K562 (cell line): ENCODE results near the gene B9D2. TPM values are rescaled to one million over a fixed set of nuclear protein-coding genes. Genes with fewer than 3 reads are reported as not detected.

Experiments used
- ATAC-seq: fragments of 200-7000 bp; cut with Tn5 transposase; 3 replicates; pipeline ENCODE4 v1.9.1; 2020; ENCODE audit warnings: moderate library complexity
- BruUV-seq: library from RNA; stranded (reverse); fragments of 400-500 nt; replicated peaks from 2 replicates; lab custom pipeline; 2021; lab: Mats Ljungman, UMichigan
- CTCF ChIA-PET: fragments of 300-600 bp; formaldehyde crosslinking; extraction: SDS; loops from one replicate; lab custom pipeline; 2021; ENCODE audit warnings: low intra/inter-chr PET ratio; lab: Yijun Ruan, JAX
- POLR2A ChIA-PET: fragments of 300-600, 350-650 bp; sonication (Branson Sonifier 250); formaldehyde crosslinking; extraction: SDS; loops from one replicate; lab custom pipeline; 2021; ENCODE audit warnings: antibody characterized with exemption, inconsistent platforms; lab: Yijun Ruan, JAX
- DNase-seq, 4 experiments: peaks; one replicate each; pipeline versions ENCODE4 v3.0.0 to v3.0.0-alpha.2; 2011 to 2018; ENCODE audit warnings: low spot score in 3 of 4, mixed read lengths in 3 of 4; ENCODE audit errors: extremely low read depth in 1 of 4
- FAIRE-seq: peaks from 2 replicates; lab custom pipeline; 2011; peaks lifted over from hg19 to GRCh38; lab: Jason Lieb, UNC
- H2AFZ ChIP-seq: 2 replicates; pipeline ENCODE4 v1.6.0; 2011; ENCODE audit warnings: low read depth, low read length, control low read depth, inconsistent platforms
- H3K27ac ChIP-seq: fragments of 200-600 bp; 3 replicates; pipeline ENCODE4 v1.8.0; 2011; ENCODE audit warnings: low read depth, mild to moderate bottlenecking, control low read depth, inconsistent platforms, low read length, moderate library complexity, mixed read lengths; ENCODE audit errors: extremely low read depth
- H3K27me3 ChIP-seq, 2 experiments: fragments of 300-600 bp in 1 of 2; 2 replicates in 1 of 2; 3 replicates in 1 of 2; pipeline versions ENCODE4 v1.6.0 to v1.8.0; 2011; ENCODE audit warnings: inconsistent platforms in 2 of 2, low read length in 2 of 2, mild to moderate bottlenecking in 1 of 2, mixed read lengths in 1 of 2, moderate library complexity in 1 of 2; ENCODE audit not compliant: control insufficient read depth in 2 of 2, insufficient read depth in 2 of 2
- H3K36me3 ChIP-seq: fragments of 300-600 bp; 3 replicates; pipeline ENCODE4 v1.8.0; 2011; ENCODE audit warnings: mild to moderate bottlenecking, low read length, inconsistent platforms; ENCODE audit not compliant: control insufficient read depth, insufficient read depth
- H3K4me1 ChIP-seq, 2 experiments: fragments of 200-600 bp in 1 of 2; replicated peaks in 1 of 2; 2 replicates in 1 of 2; 3 replicates in 1 of 2; pipeline versions ENCODE4 v1.5.1 to v1.8.0; 2011; ENCODE audit warnings: inconsistent platforms in 2 of 2, low read length in 2 of 2, mild to moderate bottlenecking in 1 of 2, mixed read lengths in 1 of 2, moderate library complexity in 1 of 2; ENCODE audit not compliant: control insufficient read depth in 2 of 2, insufficient read depth in 2 of 2
- H3K4me2 ChIP-seq: 2 replicates; pipeline ENCODE4 v1.6.1; 2011; ENCODE audit warnings: low read length, control low read depth, inconsistent platforms, mixed read lengths; ENCODE audit not compliant: insufficient read depth
- H3K4me3 ChIP-seq: fragments of 200-600 bp; sonication (generic), shearing (Covaris generic); 2 replicates; pipeline ENCODE4 v1.5.1; 2016; ENCODE audit warnings: control low read depth, inconsistent platforms
- H3K79me2 ChIP-seq: fragments of 200-600 bp; 3 replicates; pipeline ENCODE4 v1.8.0; 2011; ENCODE audit warnings: low read length, inconsistent platforms; ENCODE audit not compliant: control insufficient read depth, insufficient read depth
- H3K9ac ChIP-seq, 2 experiments: 2 replicates each; pipeline versions ENCODE4 v1.6.0 to v1.6.1; 2011; ENCODE audit warnings: low read depth in 2 of 2, low read length in 2 of 2, control low read depth in 1 of 2, inconsistent platforms in 1 of 2, mild to moderate bottlenecking in 1 of 2, mixed read lengths in 1 of 2; ENCODE audit not compliant: insufficient read depth in 1 of 2
- H3K9me1 ChIP-seq: one replicate; pipeline ENCODE4 v1.6.0; 2011; ENCODE audit warnings: inconsistent platforms, mild to moderate bottlenecking, low read length, moderate library complexity; ENCODE audit not compliant: control insufficient read depth, insufficient read depth
- H3K9me3 ChIP-seq: replicated peaks from 2 replicates; pipeline ENCODE4 v1.5.1; 2011; ENCODE audit warnings: low read depth, low read length, inconsistent platforms; ENCODE audit not compliant: control insufficient read depth, insufficient read depth
- H4K20me1 ChIP-seq: replicated peaks from 2 replicates; pipeline ENCODE4 v1.6.1; 2011; ENCODE audit warnings: low read length, inconsistent platforms, mixed read lengths; ENCODE audit not compliant: control insufficient read depth, insufficient read depth
- ARID1B ChIP-seq: fragments of 450-650 bp; IDR thresholded peaks from 2 replicates; pipeline ENCODE4 v1.6.1; 2016; ENCODE audit warnings: antibody characterized with exemption, mild to moderate bottlenecking, inconsistent platforms
- CHD1 ChIP-seq: fragments of 200-600 bp; sonication (generic); IDR thresholded peaks from one replicate; pipeline ENCODE4 v1.6.1; 2012; ENCODE audit warnings: mild to moderate bottlenecking, moderate library complexity, low read length, inconsistent platforms
- EP400 ChIP-seq: fragments of 450-650 bp; IDR thresholded peaks from 2 replicates; pipeline ENCODE4 v1.6.1; 2017; ENCODE audit warnings: antibody characterized with exemption, mild to moderate bottlenecking, moderate library complexity
- FOXP1 ChIP-seq: sonication (generic); formaldehyde crosslinking; IDR thresholded peaks from 2 replicates; pipeline ENCODE4 v1.8.0; 2022; ENCODE audit warnings: mild to moderate bottlenecking, missing genetic modification reagents
- MTF1 ChIP-seq: fragments of 250-450 bp; sonication (Bioruptor Pico); IDR thresholded peaks from 2 replicates; pipeline ENCODE4 v1.9.0; 2021; ENCODE audit warnings: moderate library complexity, mild to moderate bottlenecking, inconsistent platforms, borderline replicate concordance
- NCOR1 ChIP-seq: fragments of 450-650 bp; IDR thresholded peaks from 2 replicates; pipeline ENCODE4 v1.6.1; 2016; ENCODE audit warnings: mild to moderate bottlenecking, moderate library complexity
- NFE2 ChIP-seq: IDR thresholded peaks from 2 replicates; pipeline ENCODE4 v1.6.1; 2014; ENCODE audit warnings: antibody characterized with exemption, low read depth
- NFRKB ChIP-seq: fragments of 450-650 bp; IDR thresholded peaks from 2 replicates; pipeline ENCODE4 v1.6.1; 2016; ENCODE audit warnings: low read depth
- NONO ChIP-seq, 2 experiments: fragments of 200-400 bp in 1 of 2; fragments of 450-650 bp in 1 of 2; formaldehyde crosslinking in 1 of 2; IDR thresholded peaks; 2 replicates each; pipeline ENCODE4 v1.6.1; 2017; ENCODE audit warnings: low read depth in 2 of 2, mild to moderate bottlenecking in 2 of 2, moderate library complexity in 2 of 2, low read length in 1 of 2
- NR3C1 ChIP-seq: sonication (generic); formaldehyde crosslinking; IDR thresholded peaks from 2 replicates; pipeline ENCODE4 v1.8.1; 2022; ENCODE audit warnings: missing genetic modification reagents
- RBBP5 ChIP-seq: fragments of 200-600 bp; sonication (generic); IDR thresholded peaks from 2 replicates; pipeline ENCODE4 v1.6.1; 2012; ENCODE audit warnings: borderline replicate concordance, mild to moderate bottlenecking, low read length, control low read depth, inconsistent platforms; ENCODE audit not compliant: insufficient read depth, poor library complexity, severe bottlenecking
- RBFOX2 ChIP-seq: fragments of 200-400 bp; formaldehyde crosslinking; IDR thresholded peaks from 2 replicates; pipeline ENCODE4 v1.6.1; 2017; ENCODE audit warnings: low read depth, mild to moderate bottlenecking, low read length, moderate library complexity
- RBM14 ChIP-seq: fragments of 200-400 bp; formaldehyde crosslinking; IDR thresholded peaks from 2 replicates; pipeline ENCODE4 v1.6.1; 2018; ENCODE audit warnings: low read depth, mild to moderate bottlenecking, low read length, moderate library complexity, borderline replicate concordance; ENCODE audit not compliant: insufficient read depth
- SAFB ChIP-seq: fragments of 200-400 bp; formaldehyde crosslinking; IDR thresholded peaks from 2 replicates; pipeline ENCODE4 v1.6.1; 2017; ENCODE audit warnings: low read depth, low read length, borderline replicate concordance
- SMARCA5 ChIP-seq: fragments of 450-650 bp; IDR thresholded peaks from 2 replicates; pipeline ENCODE4 v1.6.1; 2016
- TGIF2 ChIP-seq: sonication (generic); formaldehyde crosslinking; IDR thresholded peaks from 2 replicates; pipeline ENCODE4 v1.8.1; 2022; ENCODE audit warnings: mild to moderate bottlenecking, missing genetic modification reagents, moderate library complexity
- U2AF2 ChIP-seq: fragments of 200-400 bp; formaldehyde crosslinking; optimal IDR thresholded peaks from 2 replicates; pipeline ENCODE3; 2017; ENCODE audit warnings: low read depth, mild to moderate bottlenecking, low read length
- ZFP36 ChIP-seq: fragments of 150-350 bp; IDR thresholded peaks from 2 replicates; pipeline ENCODE4 v1.6.1; 2018; ENCODE audit warnings: low read length, low read depth; ENCODE audit not compliant: partially characterized antibody
- ZNF551 ChIP-seq: fragments of 250-450 bp; sonication (Bioruptor Pico); IDR thresholded peaks from 2 replicates; pipeline ENCODE4 v1.5.0; 2021; ENCODE audit warnings: mild to moderate bottlenecking, moderate library complexity
- WGBS: fragments of 100-300 bp; shearing (Covaris generic); methylation state at CpG from one replicate; pipeline ENCODE4 v1.1.6; 2016; ENCODE audit warnings: low coverage, mixed read lengths; ENCODE audit not compliant: insufficient coverage; ENCODE audit errors: missing lambda C conversion rate; 5-methylcytosine and 5-hydroxymethylcytosine counted together
- in situ Hi-C: fragments of 300-500 bp; cut with MboI; formaldehyde crosslinking; loops from 4 replicates; pipeline ENCODE4 v1.15.0; 2018; ENCODE audit warnings: inconsistent platforms, mixed read lengths
- intact Hi-C: fragments of 100-400 bp; cut with micrococcal nuclease; formaldehyde crosslinking; loops from 2 replicates; pipeline ENCODE4 v1.14.2; 2022
- polyA plus RNA-seq, 8 experiments: library from polyadenylated mRNA; depleted of rRNA in 4 of 8; stranded (reverse) in 5 of 8; unstranded in 3 of 8; fragments of >200 nt; fragmentation: Nextera tagmentation in 2 of 8; fragmentation: Illumina TruSeq in 1 of 8; extraction: Ambion mirVana in 2 of 8; extraction: Trizol in 1 of 8; gene quantifications; 2 replicates each; pipeline versions ENCODE4 v1.2.1 to v1.2.3, GENCODE V29; 2011 to 2014; ENCODE audit warnings: inconsistent platforms in 1 of 8, missing spikeins in 1 of 8
- total RNA-seq, 7 experiments: library from RNA; depleted of rRNA in 6 of 7; stranded (reverse); fragments of >200 nt in 6 of 7; fragmentation: Illumina TruSeq in 2 of 7; extraction: Trizol in 2 of 7; gene quantifications; 2 replicates each; pipeline versions ENCODE4 v1.2.1 to v1.2.3, GENCODE V29; 2011 to 2021; ENCODE audit warnings: low replicate concordance in 1 of 7
- TF ChIP-seq, protein P1 (sequence below), 2 experiments: IDR thresholded peaks; 2 replicates each; pipeline ENCODE4 v1.6.1; 2011; ENCODE audit warnings: borderline replicate concordance in 1 of 2, control low read depth in 1 of 2, low read depth in 1 of 2, low read length in 1 of 2, mild to moderate bottlenecking in 1 of 2, mixed read lengths in 1 of 2, moderate library complexity in 1 of 2; ENCODE audit not compliant: insufficient read depth in 1 of 2, insufficient read length in 1 of 2, poor library complexity in 1 of 2, severe bottlenecking in 1 of 2; ENCODE audit errors: extremely low read depth in 1 of 2

Gene B9D2
- total and polyA plus RNA-seq, 9 of the 15 experiments (the other 6 are each of a cell fraction or from before 2014, with no cell fraction given), result 0.83 to 6.9 (median 2.8) TPM

- peaks cover 64% of the 10 kb centered on the region for H3K79me2 ChIP-seq
- FAIRE-seq, result no peak
- TF ChIP-seq NFE2 (0 out of 2 replicates have a peak, but pooled peaks have one; percentile 20), RBFOX2 (peak; percentile 79), ZFP36 (peak; percentile 99), MTF1 (CRISPR knock-in tag) (no peak), ARID1B (peak; percentile 30), NR3C1 (0 out of 2 replicates have a peak, but pooled peaks have one; percentile 3), ZNF551 (CRISPR knock-in tag) (no peak), TGIF2 (0 out of 2 replicates have a peak, but pooled peaks have one; percentile 53), EP400 (peak; percentile 91), NONO (IDR thresholded peaks at IDR 0.05; ENCODE audit: low read depth in 2 of 2, low read length in 1 of 2) (0 out of 4 replicates have a peak, but pooled peaks of 1 of the 2 experiments have one; percentile 49), RBBP5 (peak; percentile 28), SAFB (peak; percentile 58; the same call in 1 of the 2 replicates), RBM14 (0 out of 2 replicates have a peak, but pooled peaks have one; percentile 52), CHD1 (peak; percentile 91), U2AF2 (no peak), NCOR1 (0 out of 2 replicates have a peak, but pooled peaks have one; percentile 46), FOXP1 (CRISPR knock-in tag) (peak; percentile 71; the same call in 1 of the 2 replicates), NFRKB (peak; percentile 29; the same call in 1 of the 2 replicates), SMARCA5 (0 out of 2 replicates have a peak, but pooled peaks have one; percentile 42)
- TF ChIP-seq, protein P1, sequence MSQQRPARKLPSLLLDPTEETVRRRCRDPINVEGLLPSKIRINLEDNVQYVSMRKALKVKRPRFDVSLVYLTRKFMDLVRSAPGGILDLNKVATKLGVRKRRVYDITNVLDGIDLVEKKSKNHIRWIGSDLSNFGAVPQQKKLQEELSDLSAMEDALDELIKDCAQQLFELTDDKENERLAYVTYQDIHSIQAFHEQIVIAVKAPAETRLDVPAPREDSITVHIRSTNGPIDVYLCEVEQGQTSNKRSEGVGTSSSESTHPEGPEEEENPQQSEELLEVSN (IDR thresholded peaks at IDR 0.05; ENCODE audit: borderline replicate concordance in 1 of 2, extremely low read depth in 1 of 2, insufficient read depth in 1 of 2, insufficient read length in 1 of 2, low read depth in 1 of 2, low read length in 1 of 2, poor library complexity in 1 of 2, severe bottlenecking in 1 of 2), result peak in 1 of 2 experiments; percentile 30
Observed at GRCh38 chr19:41352609-41353465, 11.1 kb downstream of the B9D2 start.

More at GRCh38 chr19:41352609-41353465, 11.1 kb downstream of the B9D2 start:
- POLR2A ChIA-PET, result interaction anchor here (0.6 to 3.1 kb wide), 8 partner anchors 11 to 1125 kb away, joined by 3 to 20 read pairs (median 4); partner anchors contain the start of gene B9D2
- H3K9ac ChIP-seq, result peak overlapping the region; percentile 85 to 99
- H2AFZ ChIP-seq, result peak overlapping the region; percentile 70
- H3K27me3 ChIP-seq, result no peaks in the 10 kb centered on the region
- ATAC-seq, result peak; percentile 55
- CTCF ChIA-PET, result interaction anchor here (0.7 kb wide), 1 partner anchor 245 kb away, joined by 3 read pairs; no protein-coding TSS in a partner anchor
- peaks cover 33% of the 10 kb centered on the region for H3K36me3 ChIP-seq
- no TSS peak for BruUV-seq
- peaks cover 11 to 47% of the 10 kb centered on the region in 2 experiments for H3K4me1 ChIP-seq
- H4K20me1 ChIP-seq, result peaks cover 17% of the 10 kb centered on the region
- no peaks in the 10 kb centered on the region for H3K9me1 ChIP-seq
- intact Hi-C loops (loop anchor here (1.0 to 5.0 kb wide), 3 partner anchors 30 to 91 kb away; partner anchors contain the start of gene HNRNPUL1), in situ Hi-C loops (no loop called here)
- peak overlapping the region; percentile 100 for H3K4me2 ChIP-seq
- peak overlapping the region; percentile 93 for H3K27ac ChIP-seq
- peak overlapping the region; percentile 98 for H3K4me3 ChIP-seq
- WGBS, result 2% methylated on average over 48 of the region's 71 CpGs
- H3K9me3 ChIP-seq, result no peaks in the 10 kb centered on the region
- DNase-seq, result peak; percentile 73 to 84 (median 77)
